ENCODE results near the gene EPHA4.

GRCh38 chr2:221533299-221533698 is 38.8 kb downstream of the EPHA4 start:
- TF ChIP-seq, protein P1, sequence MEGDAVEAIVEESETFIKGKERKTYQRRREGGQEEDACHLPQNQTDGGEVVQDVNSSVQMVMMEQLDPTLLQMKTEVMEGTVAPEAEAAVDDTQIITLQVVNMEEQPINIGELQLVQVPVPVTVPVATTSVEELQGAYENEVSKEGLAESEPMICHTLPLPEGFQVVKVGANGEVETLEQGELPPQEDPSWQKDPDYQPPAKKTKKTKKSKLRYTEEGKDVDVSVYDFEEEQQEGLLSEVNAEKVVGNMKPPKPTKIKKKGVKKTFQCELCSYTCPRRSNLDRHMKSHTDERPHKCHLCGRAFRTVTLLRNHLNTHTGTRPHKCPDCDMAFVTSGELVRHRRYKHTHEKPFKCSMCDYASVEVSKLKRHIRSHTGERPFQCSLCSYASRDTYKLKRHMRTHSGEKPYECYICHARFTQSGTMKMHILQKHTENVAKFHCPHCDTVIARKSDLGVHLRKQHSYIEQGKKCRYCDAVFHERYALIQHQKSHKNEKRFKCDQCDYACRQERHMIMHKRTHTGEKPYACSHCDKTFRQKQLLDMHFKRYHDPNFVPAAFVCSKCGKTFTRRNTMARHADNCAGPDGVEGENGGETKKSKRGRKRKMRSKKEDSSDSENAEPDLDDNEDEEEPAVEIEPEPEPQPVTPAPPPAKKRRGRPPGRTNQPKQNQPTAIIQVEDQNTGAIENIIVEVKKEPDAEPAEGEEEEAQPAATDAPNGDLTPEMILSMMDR (IDR thresholded peaks at IDR 0.05): no peak
- TF ChIP-seq POLR2A (IDR thresholded peaks at IDR 0.05): no peak

Measured in prostate gland (tissue), 2 donors.